AG10803 (cell line): ENCODE results near the gene SNN.

Experiments
- DNase-seq: peaks from one replicate; pipeline ENCODE4 v3.0.0; 2010; ENCODE audit warnings: low read depth
- H3K4me3 ChIP-seq: 2 replicates; pipeline ENCODE4 v1.5.1; 2011; ENCODE audit warnings: mild to moderate bottlenecking, low read length, control low read depth
- TF ChIP-seq, protein P1 (sequence below): conservative IDR thresholded peaks from 2 replicates; pipeline ENCODE4 v1.5.1; 2011; ENCODE audit warnings: mild to moderate bottlenecking, low read length, control low read depth, inconsistent platforms

Gene SNN

DNA sequence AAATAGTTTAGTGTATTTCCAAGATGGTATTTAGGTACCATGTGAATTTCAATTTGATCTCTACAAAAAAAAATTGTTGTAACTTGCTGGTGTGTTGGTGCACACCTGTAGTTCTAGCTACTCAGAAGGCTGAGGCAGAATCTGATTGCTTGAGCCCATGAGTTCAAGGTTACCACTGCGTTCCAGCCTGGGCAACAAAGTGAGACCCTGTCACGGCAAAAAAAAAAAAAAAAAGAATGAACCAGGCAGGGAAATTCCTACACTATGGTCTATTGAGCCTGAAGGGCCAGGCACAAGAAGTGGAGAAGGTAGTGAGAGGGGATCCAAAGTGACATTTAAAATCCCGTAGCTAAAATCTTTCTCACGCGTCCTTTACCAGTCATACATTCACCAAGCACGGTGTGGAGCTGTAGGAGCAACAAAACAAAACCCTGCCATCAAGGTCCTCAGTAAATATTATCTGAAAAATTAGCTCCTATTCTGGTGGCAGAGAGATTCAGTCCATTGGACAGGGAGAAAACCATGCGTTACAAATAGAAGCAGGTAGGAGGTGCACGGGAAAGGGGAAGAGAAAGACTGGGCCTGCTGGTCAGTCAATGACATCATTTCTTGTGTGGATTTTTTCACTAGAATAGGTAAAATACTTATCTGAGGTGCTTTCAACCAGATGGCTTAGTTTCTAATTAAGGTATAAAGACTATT, 47.1 kb downstream of the SNN start:
- no peak overlapping the region for H3K4me3 ChIP-seq
- no peak for DNase-seq
- TF ChIP-seq, protein P1, sequence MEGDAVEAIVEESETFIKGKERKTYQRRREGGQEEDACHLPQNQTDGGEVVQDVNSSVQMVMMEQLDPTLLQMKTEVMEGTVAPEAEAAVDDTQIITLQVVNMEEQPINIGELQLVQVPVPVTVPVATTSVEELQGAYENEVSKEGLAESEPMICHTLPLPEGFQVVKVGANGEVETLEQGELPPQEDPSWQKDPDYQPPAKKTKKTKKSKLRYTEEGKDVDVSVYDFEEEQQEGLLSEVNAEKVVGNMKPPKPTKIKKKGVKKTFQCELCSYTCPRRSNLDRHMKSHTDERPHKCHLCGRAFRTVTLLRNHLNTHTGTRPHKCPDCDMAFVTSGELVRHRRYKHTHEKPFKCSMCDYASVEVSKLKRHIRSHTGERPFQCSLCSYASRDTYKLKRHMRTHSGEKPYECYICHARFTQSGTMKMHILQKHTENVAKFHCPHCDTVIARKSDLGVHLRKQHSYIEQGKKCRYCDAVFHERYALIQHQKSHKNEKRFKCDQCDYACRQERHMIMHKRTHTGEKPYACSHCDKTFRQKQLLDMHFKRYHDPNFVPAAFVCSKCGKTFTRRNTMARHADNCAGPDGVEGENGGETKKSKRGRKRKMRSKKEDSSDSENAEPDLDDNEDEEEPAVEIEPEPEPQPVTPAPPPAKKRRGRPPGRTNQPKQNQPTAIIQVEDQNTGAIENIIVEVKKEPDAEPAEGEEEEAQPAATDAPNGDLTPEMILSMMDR, result no peak

DNA sequence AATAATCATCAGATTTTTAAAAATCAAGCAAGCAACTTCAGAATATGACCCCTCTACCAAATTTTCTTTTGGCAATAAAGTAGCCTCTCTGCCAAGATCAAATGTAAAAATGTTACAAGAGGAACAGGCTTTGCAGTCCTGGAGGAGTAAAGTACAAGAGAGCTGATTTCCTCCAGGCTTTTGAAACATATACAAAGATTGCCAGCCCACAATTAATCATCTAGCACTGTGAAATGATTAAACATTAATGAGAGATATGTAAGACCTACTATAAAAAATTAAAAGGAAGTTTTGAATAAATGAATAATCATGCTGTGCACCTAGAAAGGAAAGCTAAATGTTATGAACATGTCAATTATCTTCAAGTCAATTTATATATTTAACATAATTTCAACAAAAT, 48.1 kb downstream of the SNN start:
- DNase-seq, result no peak
- TF ChIP-seq, protein P1, result no peak

DNA sequence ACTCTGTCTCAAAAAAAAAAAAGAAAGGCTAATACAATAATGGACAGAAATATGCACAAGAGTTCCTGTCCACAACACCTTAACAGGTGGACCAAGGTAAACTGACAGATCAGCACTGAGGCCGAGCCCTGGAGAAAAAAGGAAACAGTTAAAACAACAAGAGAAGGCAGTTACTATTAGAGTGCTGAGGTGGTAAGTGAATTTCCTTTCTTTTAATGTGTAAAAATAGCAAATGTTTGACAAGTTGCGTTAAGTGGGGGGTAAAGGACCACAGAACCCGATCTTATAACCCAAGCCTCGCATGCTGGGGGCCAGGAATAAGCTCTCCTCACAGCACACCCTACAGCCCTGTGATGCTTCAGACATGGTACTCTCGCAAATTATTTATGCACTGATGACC, 49.6 kb downstream of the SNN start:
- H3K4me3 ChIP-seq, result no peak overlapping the region
- DNase-seq, result no peak
- TF ChIP-seq, protein P1, result no peak

More for the DNA sequence above, 48.1 kb downstream of the SNN start:
- H3K4me3 ChIP-seq, result no peak overlapping the region

DNA sequence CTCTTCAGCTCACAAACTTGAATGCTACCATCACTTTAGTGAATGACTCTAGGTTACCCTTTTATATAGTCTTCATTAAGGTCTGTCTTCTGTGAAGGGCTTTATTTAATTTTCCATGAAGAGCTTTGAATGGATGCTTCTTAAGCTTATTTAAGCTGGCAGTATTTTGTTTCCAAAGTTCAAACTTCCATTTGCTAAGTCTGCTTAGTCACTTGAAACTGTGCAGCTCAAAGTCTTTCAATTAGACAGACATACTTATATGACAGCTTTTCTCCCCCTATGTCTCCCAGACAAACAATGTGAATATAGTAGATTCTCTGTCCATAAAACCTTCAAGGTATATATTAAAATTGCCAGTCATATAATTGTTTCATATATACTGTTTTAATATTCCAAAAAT, 50.9 kb downstream of the SNN start:
- H3K4me3 ChIP-seq, result no peak overlapping the region
- DNase-seq, result no peak
- TF ChIP-seq, protein P1, result no peak

DNA sequence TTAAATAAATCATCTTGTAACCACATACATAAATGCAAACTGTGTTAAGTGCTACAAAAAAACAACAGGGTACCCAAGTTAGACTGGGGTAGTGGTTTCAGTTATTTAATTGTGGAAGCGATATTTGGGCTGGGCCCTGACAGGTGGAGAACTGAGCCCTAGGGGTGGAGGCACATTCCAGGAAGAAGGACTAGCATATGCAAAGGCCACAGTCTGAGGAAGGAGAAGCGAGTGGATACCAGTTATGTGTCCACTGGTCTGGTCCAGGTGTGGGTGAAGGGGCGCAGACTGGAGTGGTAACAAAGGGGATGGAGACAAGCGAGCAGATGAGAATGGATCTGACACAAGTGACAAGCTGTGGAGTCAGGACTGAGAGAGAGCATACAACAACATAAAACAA, 51.5 kb downstream of the SNN start:
- TF ChIP-seq, protein P1, result no peak
- no peak for DNase-seq
- H3K4me3 ChIP-seq, result no peak overlapping the region

DNA sequence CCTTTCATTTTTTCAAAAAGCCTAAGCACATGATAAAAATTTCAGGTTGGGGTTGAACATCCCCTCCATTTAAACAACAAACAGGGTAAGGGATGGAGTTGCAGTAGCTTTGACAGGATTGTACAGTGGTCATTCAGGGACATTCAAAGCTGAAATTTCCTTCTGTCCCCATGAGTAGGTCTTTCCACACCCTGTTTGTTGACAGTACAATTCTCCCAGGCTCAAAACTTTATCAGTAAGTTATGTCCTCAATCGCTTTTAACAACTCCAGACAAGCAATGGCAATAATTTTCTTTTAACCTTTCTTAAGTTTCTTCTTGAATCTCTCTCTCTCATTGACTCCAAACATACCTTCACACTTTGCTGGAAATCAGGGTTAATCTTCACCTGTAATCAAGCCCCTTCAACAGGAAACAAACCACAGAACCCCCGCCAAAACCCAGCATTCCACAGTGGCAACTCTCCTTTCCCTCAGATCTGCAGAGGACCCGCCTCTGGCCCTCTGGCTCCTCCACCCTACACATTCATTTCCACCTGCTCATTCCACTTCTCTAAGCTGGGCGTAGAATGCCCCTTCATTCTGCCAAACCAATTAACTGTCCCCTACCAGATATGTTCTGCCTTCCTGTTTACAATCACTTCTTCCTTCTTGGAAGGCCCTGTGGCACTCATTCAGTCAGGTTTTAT, 53.7 kb downstream of the SNN start:
- TF ChIP-seq, protein P1, result no peak
- DNase-seq, result no peak
- no peak overlapping the region for H3K4me3 ChIP-seq

DNA sequence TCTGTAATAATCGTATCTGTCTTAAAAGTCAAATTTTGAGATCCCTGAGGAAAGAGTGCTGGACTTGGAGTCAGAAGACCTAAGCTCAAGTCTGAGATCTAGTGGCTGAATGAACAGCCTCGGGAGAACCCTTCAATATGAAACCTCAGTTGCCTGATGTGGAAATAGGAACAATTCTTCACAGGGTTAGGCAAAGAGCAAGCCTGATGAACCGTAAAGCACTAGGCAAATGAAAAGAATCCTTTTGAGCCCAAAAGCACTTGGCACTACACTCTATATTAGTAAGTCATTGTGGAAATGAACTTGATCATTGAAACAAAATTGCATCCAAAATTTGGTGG, 54.2 kb downstream of the SNN start:
- DNase-seq, result no peak
- TF ChIP-seq, protein P1, result no peak
- no peak overlapping the region for H3K4me3 ChIP-seq
